OCI-M2 (cell line): ENCODE measurements around the gene ATP6V0D1.

Source experiments
- DNase-seq: peaks from one replicate; lab custom pipeline; 2025; ENCODE audit not compliant: unreplicated experiment; lab: John Stamatoyannopoulos, UW

Gene ATP6V0D1

GRCh38 chr16:67409631-67410030 is 71.3 kb downstream of the ATP6V0D1 start:
- DNase-seq = no peak

GRCh38 chr16:67407788-67408452 is 73.0 kb downstream of the ATP6V0D1 start:
- no peak for DNase-seq

GRCh38 chr16:67407176-67407787 is 73.7 kb downstream of the ATP6V0D1 start:
- no peak for DNase-seq

- no peak for DNase-seq
Measured at GRCh38 chr16:67406111-67406971, 74.6 kb downstream of the ATP6V0D1 start.

GRCh38 chr16:67405336-67405735 is 75.6 kb downstream of the ATP6V0D1 start:
- no peak for DNase-seq

- DNase-seq = no peak
Measured at GRCh38 chr16:67404740-67405226, 76.2 kb downstream of the ATP6V0D1 start.

GRCh38 chr16:67403976-67404555 is 76.9 kb downstream of the ATP6V0D1 start:
- no peak for DNase-seq

GRCh38 chr16:67400901-67401300 is 80.1 kb downstream of the ATP6V0D1 start:
- no peak for DNase-seq

- no peak for DNase-seq
Measured at GRCh38 chr16:67399749-67400704, 80.9 kb downstream of the ATP6V0D1 start.

- DNase-seq = no peak
Measured at GRCh38 chr16:67399218-67399733, 81.7 kb downstream of the ATP6V0D1 start.

- DNase-seq = no peak
Measured at GRCh38 chr16:67398546-67399217, 82.3 kb downstream of the ATP6V0D1 start.

- DNase-seq = no peak
Measured at GRCh38 chr16:67397812-67398545, 83.0 kb downstream of the ATP6V0D1 start.

GRCh38 chr16:67397036-67397801 is 83.7 kb downstream of the ATP6V0D1 start:
- no peak for DNase-seq

- DNase-seq = no peak
Measured at GRCh38 chr16:67396159-67397035, 84.6 kb downstream of the ATP6V0D1 start.

GRCh38 chr16:67395458-67396158 is 85.3 kb downstream of the ATP6V0D1 start:
- DNase-seq = no peak

GRCh38 chr16:67395105-67395457 is 85.9 kb downstream of the ATP6V0D1 start:
- no peak for DNase-seq
